Osteoblast (primary cell): ENCODE measurements around the gene DRAXIN. TPM values are rescaled to one million over a fixed set of nuclear protein-coding genes. Genes with fewer than 3 reads are reported as not detected.

Source experiments
- DNase-seq: peaks from one replicate; pipeline ENCODE4 v3.0.0; 2011; ENCODE audit warnings: low spot score, mixed read lengths; ENCODE audit not compliant: insufficient read length; ENCODE audit errors: missing footprints
- H2AFZ ChIP-seq: 2 replicates; pipeline ENCODE4 v1.6.0; 2011; ENCODE audit warnings: mild to moderate bottlenecking, low read length
- H3K27ac ChIP-seq: 2 replicates; pipeline ENCODE4 v1.5.1; 2011; ENCODE audit warnings: mild to moderate bottlenecking, low read depth, low read length, moderate library complexity
- H3K27me3 ChIP-seq: 2 replicates; pipeline ENCODE4 v1.6.0; 2012; ENCODE audit warnings: mild to moderate bottlenecking, control low read depth, inconsistent platforms, low read length, moderate library complexity; ENCODE audit not compliant: insufficient read depth
- H3K36me3 ChIP-seq: 2 replicates; pipeline ENCODE4 v1.5.1; 2011; ENCODE audit warnings: mild to moderate bottlenecking, low read length, control low read depth, moderate library complexity; ENCODE audit not compliant: insufficient read depth
- H3K4me1 ChIP-seq: 2 replicates; pipeline ENCODE4 v1.5.1; 2011; ENCODE audit warnings: mild to moderate bottlenecking, low read length, control low read depth, moderate library complexity; ENCODE audit not compliant: insufficient read depth
- H3K4me2 ChIP-seq: 2 replicates; pipeline ENCODE4 v1.6.0; 2011; ENCODE audit warnings: mild to moderate bottlenecking, low read length; ENCODE audit not compliant: insufficient read depth
- H3K4me3 ChIP-seq: fragments of 200-600 bp; sonication (generic); 3 replicates; pipeline ENCODE4 v1.5.1; 2012; ENCODE audit warnings: mild to moderate bottlenecking, low read length, inconsistent platforms; ENCODE audit not compliant: insufficient read depth
- H3K79me2 ChIP-seq: 2 replicates; pipeline ENCODE4 v1.6.0; 2012; ENCODE audit warnings: mild to moderate bottlenecking, low read length, control low read depth, inconsistent platforms; ENCODE audit not compliant: insufficient read depth
- H3K9me3 ChIP-seq: 2 replicates; pipeline ENCODE4 v1.5.1; 2011; ENCODE audit warnings: low read depth, low read length, control low read depth
- H4K20me1 ChIP-seq: 2 replicates; pipeline ENCODE4 v1.6.0; 2012; ENCODE audit warnings: mild to moderate bottlenecking, low read length, control low read depth; ENCODE audit not compliant: insufficient read depth
- CTCF ChIP-seq: IDR thresholded peaks from 2 replicates; pipeline ENCODE4 v1.5.1; 2011; ENCODE audit warnings: mild to moderate bottlenecking, low read depth, low read length, moderate library complexity; ENCODE audit errors: extremely low read depth
- total RNA-seq: library from RNA; depleted of rRNA; stranded (reverse); fragments of >200 nt; gene quantifications from 2 replicates; pipeline ENCODE4 v1.2.3, GENCODE V29; 2012

Gene DRAXIN
- total RNA-seq, 1 donor: under 0.01 TPM

GRCh38 chr1:11673089-11673769 lies 18.3 kb upstream of the DRAXIN start:
- TF ChIP-seq CTCF: no peak
- Histone ChIP-seq H3K36me3 (peaks cover 20% of the 10 kb centered on the region), H3K4me1 (no peaks in the 10 kb centered on the region), H2AFZ (no peak overlapping the region), H3K79me2 (no peaks in the 10 kb centered on the region), H3K4me3 (no peak overlapping the region), H3K27me3 (no peaks in the 10 kb centered on the region), H3K9me3 (no peaks in the 10 kb centered on the region), H4K20me1 (peaks cover 4% of the 10 kb centered on the region), H3K27ac (no peak overlapping the region), H3K4me2 (no peak overlapping the region)
- DNase-seq: peak; percentile 52

DNA sequence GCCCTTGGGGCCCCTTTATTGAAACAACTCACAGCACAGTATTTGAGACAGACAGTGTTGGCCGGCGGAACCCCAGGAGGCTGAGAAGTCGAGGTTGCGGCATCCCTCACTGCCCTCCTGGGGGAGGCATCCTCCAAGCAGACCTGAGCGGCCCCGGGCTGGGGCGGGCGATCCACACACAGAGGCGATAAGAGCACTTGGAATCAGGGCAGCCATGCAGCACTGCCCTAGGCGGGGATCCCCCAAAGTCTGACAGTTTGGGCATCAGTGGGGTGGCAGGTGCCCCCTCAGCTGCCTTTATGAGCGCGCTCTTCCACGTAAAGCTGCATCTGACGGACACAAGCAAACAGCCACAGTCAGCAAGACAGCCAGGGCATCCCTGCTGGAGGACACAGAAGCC lies 17.0 kb upstream of the DRAXIN start:
- H3K4me2 ChIP-seq: no peak overlapping the region
- no peaks in the 10 kb centered on the region for H3K79me2 ChIP-seq
- no peaks in the 10 kb centered on the region for H3K9me3 ChIP-seq
- no peak overlapping the region for H2AFZ ChIP-seq
- H3K4me1 ChIP-seq: no peaks in the 10 kb centered on the region
- peaks cover 4% of the 10 kb centered on the region for H4K20me1 ChIP-seq
- H3K4me3 ChIP-seq: no peak overlapping the region
- H3K36me3 ChIP-seq: peaks cover 20% of the 10 kb centered on the region
- H3K27me3 ChIP-seq: no peaks in the 10 kb centered on the region
- no peak overlapping the region for H3K27ac ChIP-seq
- TF ChIP-seq CTCF: no peak
- DNase-seq: peak; percentile 67

GRCh38 chr1:11675325-11675724 lies 16.2 kb upstream of the DRAXIN start:
- Histone ChIP-seq H3K36me3 (peaks cover 20% of the 10 kb centered on the region), H2AFZ (no peak overlapping the region), H3K79me2 (no peaks in the 10 kb centered on the region), H3K4me1 (no peaks in the 10 kb centered on the region), H3K9me3 (no peaks in the 10 kb centered on the region), H3K4me2 (no peak overlapping the region), H3K27me3 (no peaks in the 10 kb centered on the region), H4K20me1 (peaks cover 4% of the 10 kb centered on the region), H3K27ac (no peak overlapping the region), H3K4me3 (no peak overlapping the region)
- TF ChIP-seq CTCF: no peak
- DNase-seq: peak; percentile 55

DNA sequence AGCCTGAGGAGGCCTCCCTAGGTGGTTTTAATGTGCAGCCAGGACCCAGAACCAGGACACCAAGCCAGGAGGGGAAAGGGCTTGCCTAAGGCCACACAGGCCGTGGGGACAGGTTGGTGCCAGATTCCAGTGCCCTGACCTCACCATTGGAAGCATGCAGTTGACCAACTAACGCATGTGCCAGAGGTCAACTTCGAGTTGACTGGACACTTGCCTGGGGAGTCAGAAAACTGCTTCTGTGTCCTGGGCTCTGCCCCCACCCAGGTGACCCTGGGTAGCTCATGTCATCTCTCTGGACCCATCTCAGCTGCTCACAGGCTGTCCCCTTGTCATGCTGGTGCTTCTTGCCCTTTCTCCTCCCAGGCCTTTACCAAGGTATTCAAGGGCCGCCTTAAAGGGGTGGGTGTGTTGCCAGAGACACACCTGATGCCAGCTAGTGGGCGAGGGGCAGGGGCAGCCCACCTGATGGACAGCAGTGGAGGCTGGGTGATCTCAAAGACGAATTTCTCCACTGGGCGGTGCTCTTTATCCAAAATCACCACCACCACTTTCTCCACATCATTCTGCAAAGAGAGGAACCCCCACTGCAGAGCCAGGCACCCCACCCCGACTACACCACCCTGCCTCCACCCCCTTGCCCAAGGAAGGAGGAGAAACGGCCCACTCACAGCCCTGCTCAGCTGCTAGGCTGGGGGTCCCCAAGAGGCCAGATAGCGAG lies 15.0 kb upstream of the DRAXIN start:
- Histone ChIP-seq H3K4me1 (peaks cover 3% of the 10 kb centered on the region), H3K27me3 (no peaks in the 10 kb centered on the region), H4K20me1 (peaks cover 4% of the 10 kb centered on the region), H3K9me3 (no peaks in the 10 kb centered on the region), H3K4me3 (no peak overlapping the region), H3K36me3 (peaks cover 20% of the 10 kb centered on the region), H3K79me2 (peaks cover 3% of the 10 kb centered on the region), H3K4me2 (no peak overlapping the region), H3K27ac (no peak overlapping the region), H2AFZ (no peak overlapping the region)
- DNase-seq: peak; percentile 84
- TF ChIP-seq CTCF: no peak
